CD4-positive, alpha-beta memory T cell (primary cell): ENCODE measurements around the gene DPCD. TPM values are rescaled to one million over a fixed set of nuclear protein-coding genes. Genes with fewer than 3 reads are reported as not detected.

Experiments used
- CTCF ChIA-PET: fragments of 350-600 bp; sonication (Branson Sonifier 250); formaldehyde crosslinking; loops from one replicate; lab custom pipeline; 2021; ENCODE audit warnings: inconsistent platforms; ENCODE audit not compliant: partially characterized antibody; lab: Charles Lee
- POLR2A ChIA-PET: fragments of 350-600 bp; sonication (Branson Sonifier 250); formaldehyde crosslinking; loops from one replicate; lab custom pipeline; 2021; ENCODE audit not compliant: partially characterized antibody; lab: Charles Lee
- DNase-seq, 5 donors: peaks; one replicate each; pipeline versions ENCODE4 v3.0.0 to v3.0.0-alpha.2; 2020 to 2022; ENCODE audit warnings: mixed read lengths in 1 of 5
- H3K27ac ChIP-seq: one replicate; pipeline ENCODE4 v1.7.0; 2013; ENCODE audit warnings: low read depth, low read length
- H3K27me3 ChIP-seq: 2 replicates; pipeline ENCODE4 v1.7.0; 2013; ENCODE audit warnings: mild to moderate bottlenecking, low read length, moderate library complexity; ENCODE audit not compliant: insufficient read depth
- H3K36me3 ChIP-seq: 2 replicates; pipeline ENCODE4 v1.7.0; 2013; ENCODE audit warnings: mild to moderate bottlenecking, low read length, moderate library complexity; ENCODE audit not compliant: insufficient read depth
- H3K4me1 ChIP-seq: 2 replicates; pipeline ENCODE4 v1.7.0; 2013; ENCODE audit warnings: mild to moderate bottlenecking, low read length, moderate library complexity; ENCODE audit not compliant: insufficient read depth
- H3K4me3 ChIP-seq, 2 donors: one replicate each; pipeline ENCODE4 v1.7.0; 2013; ENCODE audit warnings: low read length in 2 of 2, mild to moderate bottlenecking in 1 of 2
- H3K9me3 ChIP-seq, 2 donors: one replicate each; pipeline ENCODE4 v1.7.0; 2013; ENCODE audit warnings: low read length in 2 of 2, control low read depth in 1 of 2; ENCODE audit not compliant: control insufficient read depth in 1 of 2
- H3K27ac Mint-ChIP-seq, 7 donors: one replicate each; pipeline ENCODE4 v1.8.0; 2020 to 2021; ENCODE audit warnings: mixed read lengths in 7 of 7, mild to moderate bottlenecking in 6 of 7, inconsistent platforms in 3 of 7, moderate library complexity in 3 of 7
- H3K27me3 Mint-ChIP-seq, 2 donors: one replicate each; pipeline ENCODE4 v1.8.0; 2020 to 2021; ENCODE audit warnings: mixed read lengths in 2 of 2
- H3K36me3 Mint-ChIP-seq, 2 donors: one replicate each; pipeline ENCODE4 v1.8.0; 2020 to 2021; ENCODE audit warnings: mixed read lengths in 2 of 2, inconsistent platforms in 1 of 2, mild to moderate bottlenecking in 1 of 2
- H3K4me1 Mint-ChIP-seq, 4 donors: one replicate each; pipeline ENCODE4 v1.8.0; 2020 to 2021; ENCODE audit warnings: mixed read lengths in 4 of 4, mild to moderate bottlenecking in 1 of 4
- H3K4me3 Mint-ChIP-seq, 8 donors: one replicate each; pipeline ENCODE4 v1.8.0; 2020 to 2021; ENCODE audit warnings: mixed read lengths in 8 of 8, mild to moderate bottlenecking in 7 of 8, moderate library complexity in 6 of 8, inconsistent platforms in 3 of 8
- H3K9me3 Mint-ChIP-seq, 8 donors: one replicate each; pipeline ENCODE4 v1.8.0; 2020 to 2021; ENCODE audit warnings: mixed read lengths in 8 of 8, mild to moderate bottlenecking in 5 of 8, inconsistent platforms in 3 of 8, moderate library complexity in 1 of 8
- intact Hi-C: fragments of 100-400 bp; cut with micrococcal nuclease; formaldehyde crosslinking; loops from one replicate; pipeline ENCODE4 v1.15.1; 2023
- polyA plus RNA-seq, 2 donors: library from polyadenylated mRNA; unstranded; fragments of 300-500 nt; fragmentation: Illumina TruSeq; gene quantifications; one replicate each; pipeline ENCODE4 v1.2.3, GENCODE V29; 2021
- total RNA-seq, 2 experiments: library from RNA; stranded (reverse); gene quantifications; one replicate each; pipeline ENCODE4 v1.2.3, GENCODE V29; 2021

The DPCD gene
- total and polyA plus RNA-seq, 4 experiments from 2014 or later: 1.0 to 1.9 (median 1.3) TPM

DNA sequence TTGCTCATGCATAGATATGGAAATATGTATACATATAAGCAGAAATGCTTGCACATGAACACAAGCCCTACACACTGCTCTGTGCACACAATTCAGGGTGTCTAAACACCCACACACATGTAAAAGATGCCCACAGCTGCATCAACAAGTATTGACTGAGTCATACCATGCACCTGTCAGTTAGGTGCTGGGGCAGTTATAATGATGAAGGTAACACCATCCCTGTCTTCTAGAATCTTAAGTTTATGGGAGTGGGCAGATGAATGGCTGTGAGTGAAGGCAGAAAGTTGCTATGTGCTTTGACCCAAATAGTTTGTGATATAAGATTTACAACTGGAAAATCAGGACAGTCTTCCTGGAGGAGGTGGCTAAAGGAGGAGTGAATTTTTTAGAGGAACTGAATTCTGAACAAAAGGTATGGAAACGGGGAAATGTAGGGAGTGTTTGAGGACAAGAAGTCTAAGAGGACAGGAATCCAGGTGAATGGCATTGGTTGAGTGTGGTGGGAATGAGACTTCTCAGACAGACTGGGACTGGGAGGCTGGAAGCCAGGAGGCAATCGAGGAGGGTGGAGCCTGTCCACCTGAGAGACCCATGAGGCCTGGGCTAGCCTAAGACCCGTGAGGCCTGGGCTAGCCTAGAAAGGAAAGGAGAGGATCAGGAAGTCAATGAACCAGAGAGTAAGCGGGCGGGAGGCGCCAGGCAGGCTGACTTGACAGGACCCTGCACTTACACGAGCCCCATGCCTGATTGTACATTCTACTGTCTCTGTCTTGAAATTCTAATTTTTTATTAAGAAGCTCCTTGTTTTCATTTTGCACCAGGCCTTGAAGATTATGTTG is 20.7 kb upstream of the DPCD start:
- Histone ChIP-seq H3K27ac (no peak overlapping the region), H3K27me3 (peaks cover 13% of the 10 kb centered on the region), H3K4me3 (no peak overlapping the region), H3K9me3 (no peaks in the 10 kb centered on the region), H3K36me3 (no peaks in the 10 kb centered on the region), H3K4me1 (peaks cover 21% of the 10 kb centered on the region)
- DNase-seq: no peak
- Mint-ChIP-seq H3K9me3 (peaks cover 0 to 2% (median 0%) of the 10 kb centered on the region in 8 donors), H3K4me1 (peaks cover 6 to 28% (median 9%) of the 10 kb centered on the region in 4 donors), H3K27ac (no peak overlapping the region), H3K27me3 (peaks cover 31 to 58% of the 10 kb centered on the region in 2 donors), H3K4me3 (peak overlapping the region in 3 of 8 donors; percentile 5 to 61 (median 31)), H3K36me3 (no peaks in the 10 kb centered on the region)
- CTCF ChIA-PET: interaction anchor here (0.5 to 1.6 kb wide), 4 partner anchors 18 to 1150 kb away, joined by 3 to 7 read pairs (median 4); no protein-coding TSS in a partner anchor
- intact Hi-C loops: no loop called here
- POLR2A ChIA-PET: no interaction called here

GRCh38 chr10:101568054-101568745 is 19.9 kb upstream of the DPCD start:
- Histone ChIP-seq H3K27me3 (peaks cover 13% of the 10 kb centered on the region), H3K36me3 (no peaks in the 10 kb centered on the region), H3K27ac (no peak overlapping the region), H3K9me3 (no peaks in the 10 kb centered on the region), H3K4me1 (peaks cover 21% of the 10 kb centered on the region), H3K4me3 (no peak overlapping the region)
- Mint-ChIP-seq H3K4me1 (peaks cover 6 to 28% (median 9%) of the 10 kb centered on the region in 4 donors), H3K36me3 (peaks cover 0 to 3% of the 10 kb centered on the region in 2 donors), H3K9me3 (peaks cover 0 to 4% (median 0%) of the 10 kb centered on the region in 8 donors), H3K27me3 (peaks cover 29 to 54% of the 10 kb centered on the region in 2 donors), H3K4me3 (peak overlapping the region in 4 of 8 donors; percentile 10 to 65 (median 48)), H3K27ac (no peak overlapping the region)
- DNase-seq: no peak
- POLR2A ChIA-PET: no interaction called here
- intact Hi-C loops: no loop called here
- CTCF ChIA-PET: interaction anchor here (0.9 to 2.1 kb wide), 5 partner anchors 18 to 360 kb away, joined by 3 to 9 read pairs (median 5); no protein-coding TSS in a partner anchor

- no peak for DNase-seq
- Histone ChIP-seq H3K4me3 (no peak overlapping the region), H3K36me3 (no peaks in the 10 kb centered on the region), H3K9me3 (no peaks in the 10 kb centered on the region), H3K27ac (no peak overlapping the region), H3K27me3 (peaks cover 13% of the 10 kb centered on the region), H3K4me1 (peaks cover 21% of the 10 kb centered on the region)
- ChIA-PET CTCF (interaction anchor here (0.6 to 4.4 kb wide), 15 partner anchors 12 to 355 kb away, joined by 3 to 52 read pairs (median 5); partner anchors contain the start of genes DPCD and POLL), POLR2A (interaction anchor here (0.6 kb wide), 1 partner anchor 405 kb away, joined by 3 read pairs; no protein-coding TSS in a partner anchor)
- H3K4me1 Mint-ChIP-seq: peaks cover 6 to 28% (median 9%) of the 10 kb centered on the region in 4 donors
- peaks cover 26 to 45% of the 10 kb centered on the region in 2 donors for H3K27me3 Mint-ChIP-seq
- peak overlapping the region in 1 of 7 donors; percentile 42 for H3K27ac Mint-ChIP-seq
- intact Hi-C loops: no loop called here
- H3K9me3 Mint-ChIP-seq: peaks cover 0 to 4% (median 0%) of the 10 kb centered on the region in 8 donors
- H3K36me3 Mint-ChIP-seq: peaks cover 0 to 3% of the 10 kb centered on the region in 2 donors
- peak overlapping the region in 5 of 8 donors; percentile 17 to 76 (median 72) for H3K4me3 Mint-ChIP-seq
These were observed 18.8 kb upstream of the DPCD start for GRCh38 chr10:101569323-101569621.

GRCh38 chr10:101569622-101570427 is 18.3 kb upstream of the DPCD start:
- Histone ChIP-seq H3K9me3 (no peaks in the 10 kb centered on the region), H3K27ac (no peak overlapping the region), H3K36me3 (no peaks in the 10 kb centered on the region), H3K4me1 (peaks cover 21% of the 10 kb centered on the region), H3K27me3 (peaks cover 13% of the 10 kb centered on the region), H3K4me3 (peak overlapping the region; percentile 23 to 68)
- ChIA-PET POLR2A (interaction anchor here (0.6 to 1.3 kb wide), 3 partner anchors 103 to 406 kb away, joined by 3 read pairs; partner anchors contain the start of gene FBXW4), CTCF (interaction anchor here (0.6 to 4.4 kb wide), 19 partner anchors 11 to 356 kb away, joined by 3 to 52 read pairs (median 5); partner anchors contain the start of genes DPCD and POLL)
- peaks cover 2 to 3% of the 10 kb centered on the region in 2 donors for H3K36me3 Mint-ChIP-seq
- H3K4me3 Mint-ChIP-seq: peak overlapping the region; percentile 38 to 76 (median 67)
- intact Hi-C loops: loop anchor here (1.0 to 5.0 kb wide), 5 partner anchors 18 to 409 kb away; partner anchors contain the start of genes DPCD and POLL
- peak; percentile 74 to 83 (median 76) for DNase-seq
- peak overlapping the region in 2 of 7 donors; percentile 17 to 42 for H3K27ac Mint-ChIP-seq
- peaks cover 6 to 28% (median 9%) of the 10 kb centered on the region in 4 donors for H3K4me1 Mint-ChIP-seq
- peaks cover 0 to 4% (median 0%) of the 10 kb centered on the region in 8 donors for H3K9me3 Mint-ChIP-seq
- H3K27me3 Mint-ChIP-seq: peaks cover 26 to 45% of the 10 kb centered on the region in 2 donors

- Histone ChIP-seq H3K4me3 (peak overlapping the region in 1 of 2 donors; percentile 68), H3K27me3 (peaks cover 13% of the 10 kb centered on the region), H3K4me1 (peaks cover 21% of the 10 kb centered on the region), H3K36me3 (no peaks in the 10 kb centered on the region), H3K27ac (no peak overlapping the region), H3K9me3 (no peaks in the 10 kb centered on the region)
- peaks cover 6 to 28% (median 9%) of the 10 kb centered on the region in 4 donors for H3K4me1 Mint-ChIP-seq
- POLR2A ChIA-PET: interaction anchor here (1.0 to 1.3 kb wide), 2 partner anchors 104 to 124 kb away, joined by 3 read pairs; partner anchors contain the start of gene FBXW4
- peaks cover 0 to 3% (median 0%) of the 10 kb centered on the region in 8 donors for H3K9me3 Mint-ChIP-seq
- peak overlapping the region in 4 of 8 donors; percentile 25 to 72 (median 50) for H3K4me3 Mint-ChIP-seq
- no peak overlapping the region for H3K27ac Mint-ChIP-seq
- peaks cover 2 to 3% of the 10 kb centered on the region in 2 donors for H3K36me3 Mint-ChIP-seq
- H3K27me3 Mint-ChIP-seq: peaks cover 19 to 36% of the 10 kb centered on the region in 2 donors
- CTCF ChIA-PET: interaction anchor here (0.7 to 4.4 kb wide), 24 partner anchors 9 to 409 kb away, joined by 3 to 52 read pairs (median 4); partner anchors contain the start of genes DPCD and POLL
- intact Hi-C loops: loop anchor here (1.0 to 5.0 kb wide), 5 partner anchors 18 to 409 kb away; partner anchors contain the start of genes DPCD and POLL
- no peak for DNase-seq
These were observed 17.5 kb upstream of the DPCD start for GRCh38 chr10:101570428-101571270.
